ENCODE results near the gene GALNT1. TPM values are rescaled to one million over a fixed set of nuclear protein-coding genes. Genes with fewer than 3 reads are reported as not detected.

The GALNT1 gene
- total RNA-seq, 1 donor from 2014 or later: 37.5 TPM

DNA sequence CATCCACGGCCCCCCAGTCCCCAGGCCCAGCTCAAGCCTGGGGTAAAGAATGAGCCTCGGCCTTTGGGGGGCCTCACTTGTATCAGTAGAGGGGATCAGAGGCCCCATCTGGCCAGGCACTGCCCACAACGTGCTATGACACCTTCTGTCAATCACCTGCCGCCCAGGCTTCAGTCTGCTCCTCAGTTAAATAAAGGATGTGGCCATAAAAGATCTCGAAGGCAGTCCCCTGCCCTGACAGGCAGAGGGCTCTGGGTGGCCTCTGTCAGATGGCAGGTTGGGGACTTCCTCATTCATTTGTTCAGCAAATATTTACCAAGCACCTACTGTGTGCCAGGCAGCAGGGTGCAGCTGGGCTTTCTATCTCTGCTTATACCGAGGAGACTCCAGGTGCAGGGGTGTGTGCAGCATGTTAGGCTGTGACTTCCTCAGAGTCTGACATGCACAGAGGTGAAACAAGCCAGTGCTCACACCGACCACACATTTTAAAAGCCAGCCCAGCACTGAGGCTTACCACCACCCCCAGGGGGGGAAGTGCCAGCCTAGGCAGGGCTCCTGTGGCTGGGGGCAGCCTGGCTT lies 166.4 kb downstream of the GALNT1 start:
- Histone ChIP-seq H3K36me3 (no peaks in the 10 kb centered on the region), H3K9me3 (no peaks in the 10 kb centered on the region), H3K4me3 (no peak overlapping the region), H3K27ac (no peak overlapping the region), H3K4me1 (no peaks in the 10 kb centered on the region), H3K27me3 (no peaks in the 10 kb centered on the region)
- TF ChIP-seq, protein P1, sequence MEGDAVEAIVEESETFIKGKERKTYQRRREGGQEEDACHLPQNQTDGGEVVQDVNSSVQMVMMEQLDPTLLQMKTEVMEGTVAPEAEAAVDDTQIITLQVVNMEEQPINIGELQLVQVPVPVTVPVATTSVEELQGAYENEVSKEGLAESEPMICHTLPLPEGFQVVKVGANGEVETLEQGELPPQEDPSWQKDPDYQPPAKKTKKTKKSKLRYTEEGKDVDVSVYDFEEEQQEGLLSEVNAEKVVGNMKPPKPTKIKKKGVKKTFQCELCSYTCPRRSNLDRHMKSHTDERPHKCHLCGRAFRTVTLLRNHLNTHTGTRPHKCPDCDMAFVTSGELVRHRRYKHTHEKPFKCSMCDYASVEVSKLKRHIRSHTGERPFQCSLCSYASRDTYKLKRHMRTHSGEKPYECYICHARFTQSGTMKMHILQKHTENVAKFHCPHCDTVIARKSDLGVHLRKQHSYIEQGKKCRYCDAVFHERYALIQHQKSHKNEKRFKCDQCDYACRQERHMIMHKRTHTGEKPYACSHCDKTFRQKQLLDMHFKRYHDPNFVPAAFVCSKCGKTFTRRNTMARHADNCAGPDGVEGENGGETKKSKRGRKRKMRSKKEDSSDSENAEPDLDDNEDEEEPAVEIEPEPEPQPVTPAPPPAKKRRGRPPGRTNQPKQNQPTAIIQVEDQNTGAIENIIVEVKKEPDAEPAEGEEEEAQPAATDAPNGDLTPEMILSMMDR (IDR thresholded peaks at IDR 0.05): no peak
- DNase-seq (ENCODE audit: low spot score in 2 of 2): no peak
- intact Hi-C loops (cut with DNase I): no loop called here

DNA sequence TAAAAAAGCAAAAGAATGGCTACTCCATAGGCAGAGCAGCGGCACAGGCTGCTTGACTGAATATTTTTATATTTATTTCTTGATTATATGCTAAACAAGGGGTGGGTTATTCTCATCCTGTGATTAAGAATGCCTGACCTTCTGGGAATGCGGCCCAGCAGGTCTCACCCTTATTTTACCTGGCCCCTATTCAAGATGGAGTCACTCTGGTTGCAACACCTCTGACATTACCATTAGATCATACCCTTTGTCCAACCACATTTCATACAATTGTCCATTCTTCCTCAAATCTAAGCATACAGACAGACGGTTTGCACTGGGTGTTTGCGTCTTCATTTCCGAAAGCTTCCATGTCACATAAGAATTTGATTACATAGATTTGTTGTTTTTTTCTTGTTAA lies 168.2 kb downstream of the GALNT1 start:
- no peak overlapping the region for H3K27ac ChIP-seq
- no peaks in the 10 kb centered on the region for H3K9me3 ChIP-seq
- H3K4me3 ChIP-seq: no peak overlapping the region
- TF ChIP-seq, protein P1 (IDR thresholded peaks at IDR 0.05): no peak
- H3K27me3 ChIP-seq: no peaks in the 10 kb centered on the region
- DNase-seq (ENCODE audit: low spot score in 2 of 2): no peak
- H3K36me3 ChIP-seq: no peaks in the 10 kb centered on the region
- H3K4me1 ChIP-seq: no peaks in the 10 kb centered on the region
- intact Hi-C loops (cut with DNase I): no loop called here

DNA sequence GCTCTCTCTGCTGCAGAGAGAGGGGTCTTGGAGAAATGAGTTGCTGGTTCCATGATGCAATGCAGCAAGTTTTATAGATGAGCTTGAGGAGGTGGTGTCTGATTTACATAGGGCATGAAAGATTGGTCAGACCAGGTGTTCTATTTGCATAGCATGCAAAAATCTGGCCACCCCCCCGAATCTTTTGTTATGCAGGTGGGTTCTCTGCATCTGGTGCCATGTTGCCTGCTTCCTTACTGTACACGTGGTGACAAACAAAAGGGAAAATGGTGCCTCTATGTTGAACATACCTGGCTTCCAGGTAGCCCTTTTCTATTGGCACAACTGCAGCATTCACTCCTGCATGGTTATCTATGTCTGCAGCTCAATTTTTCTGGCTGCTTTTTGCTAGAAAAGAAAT lies 169.4 kb downstream of the GALNT1 start:
- Histone ChIP-seq H3K36me3 (no peaks in the 10 kb centered on the region), H3K27me3 (no peaks in the 10 kb centered on the region), H3K4me3 (no peak overlapping the region), H3K27ac (no peak overlapping the region), H3K9me3 (no peaks in the 10 kb centered on the region), H3K4me1 (no peaks in the 10 kb centered on the region)
- TF ChIP-seq, protein P1 (IDR thresholded peaks at IDR 0.05): no peak
- DNase-seq (ENCODE audit: low spot score in 2 of 2): no peak
- intact Hi-C loops (cut with DNase I): no loop called here

DNA sequence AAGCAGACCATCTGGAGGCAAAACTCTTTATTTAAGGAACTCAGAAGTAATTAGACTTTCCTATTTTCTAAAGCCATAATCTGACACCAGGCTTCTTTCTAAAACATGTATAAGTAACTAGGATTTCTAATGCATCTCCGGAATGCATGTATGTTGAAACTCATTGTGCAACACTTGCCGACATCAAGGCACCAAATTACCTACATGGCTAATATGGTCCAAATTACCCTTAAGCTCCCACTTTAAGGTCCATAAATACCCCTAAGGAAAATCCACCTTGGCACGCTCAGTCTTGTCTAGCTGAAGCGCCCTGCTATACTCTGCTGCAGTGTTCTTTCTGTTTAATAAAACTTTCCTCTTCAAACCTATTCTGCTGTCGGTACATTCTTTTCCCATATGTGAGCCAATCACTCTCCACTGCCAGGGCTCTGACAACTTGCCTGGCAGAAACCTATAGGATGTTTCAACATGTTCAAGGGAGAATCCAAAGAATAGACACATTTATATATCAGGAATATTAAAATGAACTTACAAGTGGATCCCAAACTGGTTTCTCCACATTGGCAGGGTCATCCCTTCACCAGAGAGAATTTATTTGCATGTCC lies 171.9 kb downstream of the GALNT1 start:
- no peaks in the 10 kb centered on the region for H3K27me3 ChIP-seq
- no peak overlapping the region for H3K27ac ChIP-seq
- H3K36me3 ChIP-seq: no peaks in the 10 kb centered on the region
- TF ChIP-seq, protein P1 (IDR thresholded peaks at IDR 0.05): no peak
- no peaks in the 10 kb centered on the region for H3K4me1 ChIP-seq
- intact Hi-C loops (cut with DNase I): no loop called here
- no peak overlapping the region for H3K4me3 ChIP-seq
- no peak for DNase-seq (ENCODE audit: low spot score in 2 of 2)
- H3K9me3 ChIP-seq: no peaks in the 10 kb centered on the region

DNA sequence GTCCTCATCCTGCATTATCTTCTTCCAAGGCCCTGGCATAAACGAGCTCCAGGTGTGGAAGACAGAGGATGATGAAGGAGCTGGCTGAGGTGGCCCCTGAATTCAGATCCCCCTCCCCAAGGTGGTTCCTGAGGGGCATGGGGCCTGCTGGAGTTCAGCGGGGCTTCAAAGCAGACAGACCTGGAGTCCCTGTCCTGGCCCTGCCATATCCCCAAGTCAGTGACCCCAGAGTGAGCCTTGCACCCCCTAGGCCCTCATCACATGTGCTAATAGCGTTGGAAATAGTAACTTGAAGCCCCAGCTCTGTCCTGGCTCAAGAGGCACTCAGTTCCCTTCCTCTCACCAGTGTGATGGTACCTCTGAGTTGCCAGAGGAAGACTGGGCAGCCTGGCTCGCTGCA lies 172.9 kb downstream of the GALNT1 start:
- Histone ChIP-seq H3K4me1 (no peaks in the 10 kb centered on the region), H3K36me3 (no peaks in the 10 kb centered on the region), H3K27me3 (no peaks in the 10 kb centered on the region), H3K9me3 (no peaks in the 10 kb centered on the region), H3K27ac (no peak overlapping the region), H3K4me3 (no peak overlapping the region)
- DNase-seq (ENCODE audit: low spot score in 2 of 2): no peak
- TF ChIP-seq, protein P1 (IDR thresholded peaks at IDR 0.05): no peak
- intact Hi-C loops (cut with DNase I): no loop called here
